GM21367 (cell line): ENCODE data around the gene KDELR3.

Source experiments
- ATAC-seq: cut with Tn5 transposase; IDR thresholded peaks from one replicate; pipeline ENCODE4 v1.9.1; 2021; ENCODE audit not compliant: unreplicated experiment

KDELR3 gene

DNA sequence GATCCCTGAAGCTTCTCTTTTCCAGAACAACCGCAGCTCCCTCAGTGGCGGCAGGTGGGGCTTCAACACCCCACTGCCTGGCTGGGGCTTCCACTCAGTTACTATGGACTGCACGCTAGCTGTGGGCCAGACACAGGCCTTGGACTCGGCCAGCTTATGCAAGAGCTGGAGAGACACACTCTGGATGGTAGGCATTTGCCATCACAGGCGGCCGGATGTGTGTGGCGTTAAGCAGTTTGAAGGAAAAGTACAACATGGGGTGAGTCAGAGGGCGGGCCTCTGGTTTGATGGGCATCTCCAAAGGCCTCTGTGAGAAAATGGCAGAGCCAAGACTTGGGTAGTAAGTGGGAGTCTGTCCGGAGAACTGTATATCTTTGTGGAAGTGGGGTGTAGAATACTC is 30.5 kb upstream of the KDELR3 start:
- no peak for ATAC-seq

DNA sequence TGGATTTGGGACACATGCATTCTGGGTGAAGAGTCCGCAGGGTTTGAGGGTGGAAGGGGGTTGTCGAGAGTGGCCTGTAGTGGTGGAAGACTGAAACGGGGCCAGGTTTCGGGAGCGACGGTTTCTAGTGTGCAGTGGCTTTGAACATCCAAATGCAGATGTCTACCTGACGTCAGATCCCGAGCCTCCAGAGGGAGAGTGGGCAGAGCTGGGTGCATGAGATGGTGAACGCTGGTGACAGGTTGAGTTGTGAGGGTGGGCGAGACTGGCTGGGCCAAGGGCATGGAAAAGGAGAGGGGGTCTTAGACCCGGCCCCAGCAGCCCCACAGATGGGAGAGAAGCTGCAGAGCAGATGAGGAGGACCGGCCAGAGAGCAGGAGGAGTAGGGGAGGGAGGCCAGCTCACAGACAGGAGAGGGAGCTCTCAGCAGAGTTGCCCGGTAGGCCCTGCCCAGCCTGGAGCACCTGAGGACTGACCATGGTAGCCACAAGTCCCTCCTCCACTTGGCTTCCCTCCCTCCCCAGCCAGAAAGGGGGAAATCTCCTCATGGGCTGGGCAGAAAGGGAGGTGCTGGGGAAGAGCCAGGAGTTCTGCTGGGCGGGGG is 27.0 kb upstream of the KDELR3 start:
- no peak for ATAC-seq

DNA sequence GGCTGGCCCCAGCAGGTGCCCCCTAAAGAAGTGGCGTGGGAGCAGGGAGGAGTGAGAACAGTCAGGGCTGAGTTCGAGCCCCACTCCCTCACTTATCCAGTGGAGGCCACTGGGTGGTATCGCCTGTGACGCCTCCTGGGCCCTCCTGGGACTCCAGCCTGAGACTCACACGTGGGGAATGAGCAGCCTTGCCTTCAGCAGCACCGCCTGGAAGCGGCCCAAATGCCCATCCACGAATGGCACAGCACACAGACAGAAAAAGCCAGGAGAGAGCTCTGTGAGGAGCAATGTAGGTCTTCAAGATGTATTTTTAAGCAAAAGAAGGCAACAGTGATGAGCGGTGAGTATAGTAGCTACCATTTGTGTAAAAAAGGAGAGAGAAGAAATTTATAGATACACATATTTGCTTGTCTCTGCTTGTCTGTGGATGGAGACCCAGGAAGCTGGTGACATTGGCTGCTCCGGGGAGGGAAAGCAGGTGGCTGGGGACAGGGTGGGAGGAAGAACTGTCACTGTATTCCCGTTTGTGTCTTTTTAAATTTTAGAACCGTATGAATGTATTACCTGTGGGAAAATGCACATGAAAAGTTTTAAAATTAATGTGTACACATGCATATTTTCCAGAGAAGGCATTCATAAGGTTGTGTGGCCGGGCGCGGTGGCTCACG is 26.1 kb upstream of the KDELR3 start:
- no peak for ATAC-seq

DNA sequence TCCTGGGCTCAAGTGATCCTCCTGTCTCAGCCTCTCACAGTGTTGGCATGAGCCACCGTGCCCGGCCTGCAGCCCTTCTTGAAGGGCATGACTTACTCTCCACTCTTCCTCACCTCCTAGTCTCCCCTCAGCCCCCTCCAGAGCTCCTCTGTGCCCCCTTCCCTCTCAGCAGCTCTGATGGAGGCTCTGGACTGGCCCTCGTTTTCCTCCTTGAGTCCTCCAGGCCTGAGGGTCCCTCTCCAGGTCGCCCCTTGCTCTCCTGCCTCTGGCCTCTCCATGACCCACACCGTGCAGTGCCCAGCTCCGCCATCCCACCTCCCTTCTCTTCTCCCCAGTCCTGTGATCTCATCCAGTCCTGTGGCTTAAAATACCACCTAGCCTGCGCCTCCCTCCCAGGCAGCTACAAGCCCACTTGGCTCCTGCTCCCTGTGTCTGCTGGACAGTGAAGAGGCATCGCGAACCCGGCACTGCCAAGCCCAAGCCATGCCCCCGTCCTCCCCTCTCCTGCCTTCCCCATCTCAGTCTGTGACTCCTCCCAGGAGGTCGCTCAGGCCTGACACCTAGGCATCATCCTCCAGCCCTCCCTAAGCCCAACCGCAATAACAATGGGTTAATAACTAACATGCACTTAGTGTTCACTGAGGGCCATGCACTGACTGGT is 24.8 kb upstream of the KDELR3 start:
- ATAC-seq: no peak

DNA sequence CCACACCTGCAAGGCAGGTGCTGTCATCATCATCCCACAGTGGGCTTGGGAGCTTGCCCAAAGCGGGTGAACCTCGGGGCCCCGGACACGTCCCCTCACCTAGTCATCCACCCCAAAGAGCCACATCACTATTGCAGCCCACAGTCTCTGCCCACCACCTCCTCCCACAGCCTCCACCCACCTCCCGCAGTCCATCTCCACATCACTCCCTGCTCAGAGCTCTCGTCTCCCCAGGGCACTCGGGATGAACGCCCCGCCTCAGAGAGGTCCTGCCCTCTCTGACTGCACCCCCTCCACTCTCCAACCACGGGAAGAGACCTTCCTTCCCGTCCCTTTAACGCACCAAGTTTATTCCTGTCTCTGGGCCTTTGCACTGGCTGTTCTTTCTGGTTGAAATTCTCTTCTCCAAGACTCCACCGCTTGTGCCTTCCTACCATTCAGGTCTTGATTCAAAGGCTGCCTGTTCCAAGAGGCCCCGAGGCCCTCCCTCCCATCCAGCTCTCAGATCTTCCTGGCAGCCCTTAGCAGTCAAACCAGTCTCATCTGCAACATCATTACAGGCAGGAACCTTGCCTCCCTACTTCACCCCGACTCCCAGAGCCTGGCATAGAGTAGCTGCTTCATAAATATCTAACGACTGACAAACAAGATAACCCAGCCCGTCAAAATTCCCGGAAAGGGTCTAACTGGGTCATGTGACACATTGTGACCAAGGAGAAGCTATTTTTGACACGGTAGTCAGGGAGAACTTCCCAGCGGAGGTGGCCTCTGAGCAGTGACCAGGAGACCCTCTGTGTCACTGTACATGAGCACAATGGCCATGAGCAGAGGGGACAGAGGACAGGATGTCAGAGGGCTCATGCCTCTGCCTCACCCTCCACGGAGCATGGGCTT is 24.0 kb upstream of the KDELR3 start:
- ATAC-seq: no peak

DNA sequence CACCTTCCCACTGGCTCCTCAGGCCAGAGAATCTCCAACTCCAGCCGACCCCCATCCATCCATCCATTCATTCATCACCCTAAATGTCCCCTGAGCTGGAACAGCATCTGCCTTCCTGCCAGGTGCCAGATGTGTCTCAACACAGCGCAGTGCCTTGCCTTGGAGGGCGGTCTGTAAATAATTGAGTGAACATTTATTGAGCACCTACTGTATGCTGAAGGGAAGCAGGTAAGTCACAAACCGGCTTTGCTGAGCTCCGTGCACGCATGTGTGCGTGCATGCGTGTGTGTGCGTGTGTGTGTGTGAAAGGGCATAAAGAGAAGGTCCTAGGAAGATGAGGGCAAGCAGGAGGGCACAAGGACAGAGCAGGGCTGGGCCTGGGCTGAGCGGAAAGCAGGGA is 23.1 kb upstream of the KDELR3 start:
- ATAC-seq: no peak

DNA sequence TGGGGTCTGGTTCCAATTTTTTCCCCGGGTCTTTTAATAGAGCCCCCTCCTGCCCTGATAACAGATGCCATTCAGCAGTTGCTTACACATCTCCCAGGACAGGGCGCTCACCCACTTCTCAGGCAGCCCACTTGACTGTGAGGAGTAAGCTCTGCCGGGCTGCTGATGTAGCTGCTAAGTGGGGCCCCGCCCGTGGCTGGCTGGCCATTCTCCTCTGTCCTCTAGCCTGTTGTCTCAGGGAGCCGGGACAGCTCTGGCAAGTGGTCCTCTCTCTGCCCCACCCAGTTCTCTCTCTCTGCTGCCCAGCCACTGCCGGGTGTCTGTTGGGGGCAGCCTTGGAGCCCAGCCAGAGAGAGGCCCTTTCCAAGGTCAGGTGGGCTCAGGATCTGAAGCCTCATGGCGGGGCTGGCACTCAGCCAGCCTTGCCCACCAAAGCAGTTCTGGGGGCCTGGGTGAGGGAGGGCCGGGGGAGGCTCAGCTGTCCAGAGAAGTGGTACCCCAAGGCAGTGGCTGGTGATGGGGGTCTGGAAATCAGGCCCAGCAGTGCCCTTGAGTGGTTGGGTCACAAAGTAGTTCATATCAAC is 21.8 kb upstream of the KDELR3 start:
- ATAC-seq: no peak

DNA sequence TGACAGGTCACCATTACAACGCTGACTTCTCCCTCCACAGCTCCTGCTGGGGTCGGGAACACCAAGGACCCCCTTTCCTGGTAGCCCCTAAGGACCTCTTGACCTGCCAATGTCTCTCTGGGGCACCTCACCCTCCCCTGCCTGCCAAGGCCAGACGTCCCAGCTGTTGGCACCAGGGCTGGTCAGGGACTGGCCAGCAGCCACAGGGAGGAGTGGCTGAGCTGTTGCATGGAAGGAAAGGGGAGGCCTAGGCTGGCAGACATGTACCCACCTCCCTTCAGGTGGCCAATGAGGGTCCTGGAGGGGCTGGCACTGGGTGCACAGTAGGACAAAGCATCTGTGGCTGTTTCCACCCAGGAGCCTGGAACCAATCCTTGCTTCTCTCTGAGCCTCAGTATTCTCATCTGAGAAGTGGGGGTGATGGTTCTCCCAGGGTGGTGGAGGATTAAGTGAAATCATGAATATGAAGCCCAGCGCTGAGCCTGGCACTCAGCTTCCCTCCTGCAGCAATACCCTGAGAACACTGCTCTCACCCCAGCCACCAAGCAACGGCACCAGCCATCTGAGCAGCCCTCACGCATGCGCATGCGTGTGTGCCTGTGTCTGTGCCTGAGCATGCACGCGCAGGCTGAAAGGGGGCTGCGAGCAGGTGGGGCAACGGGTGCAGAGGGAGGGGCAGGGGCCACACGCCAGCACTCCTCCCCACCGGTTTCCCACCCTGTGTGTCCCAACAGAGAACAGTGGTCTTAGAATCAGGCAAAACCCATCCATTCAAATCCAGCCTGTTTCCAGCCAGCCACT is 18.8 kb upstream of the KDELR3 start:
- ATAC-seq: no peak

DNA sequence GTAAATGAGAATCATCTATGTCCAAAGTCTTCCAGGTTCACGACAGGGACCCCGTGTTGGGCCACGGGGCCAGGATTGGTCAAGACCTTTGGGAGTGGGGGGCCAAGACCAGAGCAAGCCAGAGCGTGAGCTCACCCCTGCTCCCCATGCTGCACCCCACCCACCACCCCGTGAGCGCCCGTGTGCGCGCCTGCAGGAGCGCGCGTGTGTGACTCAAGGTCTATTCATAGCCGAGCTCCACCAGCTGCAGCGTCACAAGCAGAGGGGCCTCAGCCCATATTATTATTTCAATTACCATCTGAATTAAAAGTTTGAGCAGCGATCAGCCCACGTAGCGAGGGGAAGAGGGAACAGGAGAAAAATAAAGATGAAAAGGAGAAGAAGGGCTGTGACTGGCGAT is 18.1 kb upstream of the KDELR3 start:
- no peak for ATAC-seq

DNA sequence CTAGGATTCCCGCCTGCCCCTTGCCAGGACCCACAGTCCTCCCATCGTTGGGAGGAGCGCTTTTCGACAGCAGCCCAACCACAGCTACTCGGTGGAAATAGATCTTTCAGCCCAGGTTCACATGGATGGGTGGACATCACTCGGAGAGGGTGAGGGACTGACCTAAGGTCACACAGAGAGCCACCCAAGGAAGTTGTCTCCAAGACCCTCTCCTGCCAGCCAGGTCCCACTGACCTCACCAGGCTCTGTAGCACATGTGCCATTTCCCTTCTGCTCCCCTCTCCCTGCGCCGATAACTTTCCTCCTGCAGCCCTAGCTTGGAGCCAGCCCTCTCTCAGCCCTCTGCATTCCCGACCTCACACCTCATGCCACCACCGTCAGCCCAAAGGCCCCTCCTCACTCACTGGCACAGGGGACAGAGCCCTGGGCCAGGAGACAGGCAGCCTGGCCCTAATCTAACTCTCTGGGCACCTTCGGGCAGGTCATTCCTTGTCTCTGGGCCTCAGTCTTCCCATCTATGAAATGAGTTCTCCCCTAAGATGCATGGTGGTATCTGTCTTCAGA is 17.6 kb upstream of the KDELR3 start:
- ATAC-seq: no peak

DNA sequence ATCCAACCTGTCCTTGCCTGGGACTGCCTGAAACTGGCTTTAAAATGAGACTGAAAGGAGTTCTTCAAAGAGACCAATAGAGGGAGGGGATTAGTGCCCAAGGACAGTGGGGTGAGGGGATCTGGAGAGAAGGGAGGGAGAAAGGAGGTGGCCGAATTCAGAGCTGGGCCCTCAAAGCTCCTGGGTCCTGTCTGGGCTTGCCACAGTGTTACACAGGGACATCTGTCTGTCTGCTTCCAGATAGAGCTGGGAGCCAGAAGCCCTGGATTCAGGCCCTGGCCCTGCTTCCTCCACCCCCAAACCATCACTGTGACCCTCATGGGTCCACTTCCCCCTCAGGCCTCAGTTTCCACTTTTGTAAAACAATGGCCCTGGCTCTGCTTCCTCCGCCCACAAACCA is 16.5 kb upstream of the KDELR3 start:
- ATAC-seq: no peak

DNA sequence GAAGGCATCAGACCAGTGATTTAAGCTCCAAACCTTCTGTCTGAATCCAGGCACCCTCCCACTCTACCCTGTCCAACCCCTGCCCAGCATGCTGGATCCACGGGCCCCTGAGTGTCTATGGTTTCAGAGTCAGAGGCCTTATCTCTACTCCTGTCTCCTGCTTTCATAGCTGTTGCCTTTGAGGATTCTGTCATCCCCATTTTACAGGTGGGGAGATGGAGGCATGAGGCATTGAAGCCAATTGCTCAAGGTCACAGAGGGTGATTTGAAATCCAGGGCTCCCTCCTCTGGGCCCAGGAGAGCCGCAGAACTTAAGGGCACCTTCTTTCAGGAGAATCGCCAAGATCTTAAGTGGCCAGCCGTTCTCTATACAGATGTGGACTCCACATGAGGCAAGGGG is 16.0 kb upstream of the KDELR3 start:
- ATAC-seq: no peak

DNA sequence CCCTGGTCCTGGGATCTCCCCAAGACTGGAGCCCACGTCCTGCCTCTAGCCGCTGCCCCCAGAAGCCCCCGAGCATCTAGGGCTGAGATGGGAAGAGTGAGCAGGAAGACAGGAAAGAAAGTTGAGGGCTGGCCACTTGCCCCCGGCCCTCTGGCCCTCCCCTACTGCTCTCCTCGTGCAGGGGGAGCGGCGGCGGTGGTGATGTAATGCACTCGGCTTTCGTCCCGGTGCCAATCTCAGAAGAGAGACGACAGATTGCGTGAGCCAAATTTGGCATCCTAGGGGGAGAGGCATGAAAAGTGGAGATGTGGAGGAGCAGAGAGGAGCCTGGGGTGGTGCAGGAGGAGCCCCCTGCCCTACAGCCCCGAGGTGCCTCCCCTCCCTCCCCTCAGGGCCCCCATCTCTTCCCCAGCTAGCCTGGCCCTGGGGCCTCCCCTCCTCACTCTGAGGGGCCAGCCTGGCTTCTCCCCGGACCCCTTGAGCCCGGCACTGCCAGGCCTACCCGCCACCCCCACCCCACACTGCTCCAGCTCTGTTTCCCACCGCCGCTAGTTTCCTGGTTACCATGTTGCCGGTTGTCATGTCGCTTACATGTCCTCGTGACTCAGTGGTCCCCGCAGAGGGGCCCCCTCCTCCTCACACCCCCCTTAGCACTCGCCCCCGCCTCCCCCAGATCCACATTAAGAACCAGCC is 15.4 kb upstream of the KDELR3 start:
- no peak for ATAC-seq

DNA sequence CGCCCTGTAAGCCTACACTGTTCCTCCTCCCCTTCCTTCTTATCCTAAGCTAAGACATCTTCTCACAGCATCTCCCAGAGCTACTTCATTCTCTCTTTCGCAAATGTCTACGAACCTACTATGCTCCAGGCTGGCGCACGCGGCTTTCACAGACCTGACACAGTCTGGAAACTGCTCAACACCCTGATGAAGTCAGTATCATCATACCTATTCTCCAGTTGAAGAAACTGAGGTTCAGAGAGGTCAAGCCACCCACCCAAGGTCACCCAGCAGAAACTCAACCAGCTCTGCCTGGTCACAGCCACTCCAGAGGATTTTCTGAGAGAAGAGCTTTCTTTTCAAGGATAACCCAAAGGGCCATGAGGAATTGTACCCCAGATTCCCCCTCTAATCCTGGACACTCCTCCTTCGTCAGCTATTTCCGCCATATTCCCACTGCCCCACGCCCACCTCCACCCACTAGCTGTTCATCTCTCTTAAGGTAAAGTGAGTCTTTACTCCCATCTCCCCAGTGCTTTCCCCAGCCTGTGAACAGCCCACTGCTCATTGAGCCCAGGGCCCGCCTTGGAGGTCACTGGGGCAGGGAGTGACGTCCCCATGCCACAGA is 14.7 kb upstream of the KDELR3 start:
- ATAC-seq: no peak

DNA sequence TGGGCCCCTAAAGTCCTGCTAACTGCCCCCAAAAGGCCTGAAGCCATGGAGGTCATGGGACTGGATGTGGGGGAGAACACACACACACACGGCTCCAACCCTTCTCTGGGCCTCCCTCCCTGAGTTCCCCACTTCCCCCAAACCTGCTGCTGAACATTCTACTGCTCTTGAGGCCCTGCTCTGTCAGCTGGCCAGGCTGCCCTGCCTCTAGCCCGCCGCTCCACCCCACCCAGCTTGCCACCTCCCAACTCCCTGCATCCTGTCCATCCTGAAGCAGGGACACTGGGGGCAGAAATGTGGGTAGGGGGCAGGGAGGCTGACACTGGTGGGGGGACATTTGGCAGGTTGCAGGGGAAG is 13.9 kb upstream of the KDELR3 start:
- ATAC-seq: no peak

DNA sequence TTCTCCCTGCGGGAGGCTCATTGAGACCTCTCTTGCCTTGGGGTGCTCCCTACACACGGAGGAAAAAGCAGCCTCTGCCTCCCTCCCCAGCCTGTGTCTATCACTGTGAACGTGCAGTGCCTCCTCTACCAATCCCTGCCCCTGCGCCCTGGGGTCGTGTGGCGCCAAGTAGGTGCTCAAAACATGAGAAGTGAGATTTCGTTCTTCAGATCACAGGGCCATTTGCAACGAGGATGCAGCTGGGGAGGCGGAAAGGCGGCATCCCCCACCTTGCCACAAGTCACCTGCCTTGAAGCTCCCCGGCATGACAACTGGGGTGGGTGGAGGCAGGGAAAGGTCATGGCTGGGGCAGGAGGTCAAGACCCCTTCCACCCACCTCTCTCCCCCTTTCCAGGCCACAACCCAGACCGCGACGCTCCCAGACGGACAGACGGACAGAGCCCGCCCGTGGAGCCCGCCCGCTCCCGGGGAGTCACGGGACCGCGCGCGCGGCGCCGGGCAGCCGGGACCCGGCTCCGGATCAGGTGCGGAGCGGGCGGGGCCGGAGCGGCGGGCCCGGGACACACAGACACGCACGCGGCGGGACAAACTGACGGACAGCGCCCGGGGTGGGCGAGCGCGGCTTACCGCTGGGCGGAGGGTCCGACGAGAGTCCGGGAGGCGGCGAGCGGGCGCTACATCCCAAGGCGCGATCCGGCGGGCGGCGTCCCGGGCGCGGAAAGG is 13.4 kb upstream of the KDELR3 start:
- no peak for ATAC-seq

DNA sequence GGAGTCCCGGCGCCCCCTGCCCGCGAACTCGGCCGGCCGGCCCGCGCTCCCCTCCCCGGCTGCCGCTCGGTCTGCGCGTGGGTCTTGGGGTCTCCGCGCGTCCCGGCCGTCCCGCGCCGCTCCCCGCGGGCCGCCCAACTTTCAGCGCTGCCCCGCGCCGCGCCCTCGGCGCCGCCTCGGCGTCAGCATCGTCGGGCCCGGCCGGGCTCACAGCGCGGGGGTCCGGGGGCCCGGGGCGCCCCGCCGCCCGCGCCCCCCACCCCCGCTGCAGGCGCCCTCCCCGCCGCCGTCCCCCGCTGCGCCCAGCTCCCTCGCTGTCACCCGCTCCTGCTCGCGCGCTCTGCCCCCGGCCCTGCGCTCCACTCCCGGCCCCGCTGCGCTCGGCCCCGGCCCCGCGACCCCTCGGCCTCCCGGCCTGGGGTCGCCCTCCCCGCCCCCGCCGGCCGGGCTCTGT is 12.8 kb upstream of the KDELR3 start, which contains the start of gene KCNJ4:
Gene KCNJ4 (minus strand): TSS at position 124 of the 454 bp plus-strand sequence. CDS start 27,067 bp downstream, outside the sequence.
- ATAC-seq: no peak

DNA sequence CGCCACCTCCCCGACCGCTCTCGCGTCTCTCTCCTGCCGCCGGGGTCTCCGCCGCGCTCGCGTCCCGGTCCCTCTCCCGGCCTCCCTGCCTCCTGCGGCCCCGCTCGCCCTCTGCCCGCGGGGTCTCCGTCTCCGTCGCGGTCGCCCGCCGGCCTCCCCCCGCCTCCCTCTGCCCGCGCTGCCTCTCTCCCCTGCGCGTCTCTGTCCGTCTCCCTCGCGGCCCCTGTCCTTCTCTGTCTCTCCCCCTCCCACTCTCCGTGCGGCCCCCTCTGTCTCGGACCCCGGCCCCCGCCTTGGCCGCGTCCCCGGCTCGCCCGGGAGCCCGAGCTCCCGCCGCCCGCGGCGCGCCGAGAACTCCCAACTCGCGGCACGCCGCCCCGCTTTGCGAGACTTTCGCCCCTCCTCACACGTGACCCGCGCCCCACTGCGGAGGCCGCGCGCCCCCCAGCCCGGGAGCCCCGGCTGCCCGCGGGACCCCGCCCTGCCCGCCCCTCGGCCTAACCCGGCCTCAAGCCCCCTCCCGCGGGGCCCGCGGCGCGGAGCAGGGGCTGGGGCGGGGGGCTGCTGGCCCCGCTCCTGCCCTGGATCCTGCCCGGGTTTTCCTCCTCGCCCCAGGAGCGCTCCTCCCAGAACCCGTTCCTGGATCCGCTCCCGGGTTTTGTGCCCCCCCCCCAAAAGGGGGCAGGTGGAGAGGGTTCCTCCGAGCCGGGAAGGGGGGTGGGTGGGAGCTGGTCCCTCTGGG is 12.2 kb upstream of the KDELR3 start:
- no peak for ATAC-seq
